HG03565 (cell line): ENCODE results near the gene RIMBP3B.
"Not testable (repeated sequence)": the region's sequence is repeated elsewhere in the genome, so short reads cannot be mapped to it uniquely, and the experiment has no call there.

Experiments used
- ATAC-seq: cut with Tn5 transposase; IDR thresholded peaks from one replicate; pipeline ENCODE4 v1.9.1; 2021; ENCODE audit warnings: mild to moderate bottlenecking, moderate library complexity; ENCODE audit not compliant: unreplicated experiment

RIMBP3B gene

DNA sequence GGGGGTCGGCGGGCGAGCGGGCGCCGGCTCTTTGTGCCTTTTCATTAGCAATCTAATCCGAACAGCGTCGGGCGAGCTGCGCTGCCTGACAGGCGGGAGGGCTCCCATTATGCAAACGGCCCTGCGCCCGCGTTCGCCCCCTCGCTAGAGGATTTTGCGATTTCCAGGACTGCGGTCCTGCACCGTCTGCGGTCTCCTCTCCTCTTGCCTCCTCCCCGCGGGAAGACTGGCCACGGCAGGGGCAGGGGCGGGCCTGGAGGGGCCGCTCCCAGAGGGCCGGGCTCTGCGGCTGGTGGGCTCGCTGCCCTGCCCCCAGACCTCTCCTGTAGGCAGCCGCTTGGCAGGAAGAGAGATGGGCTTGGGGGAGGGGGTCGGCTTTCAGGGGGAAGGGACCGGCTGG lies 34.3 kb downstream of the RIMBP3B start:
- peak; percentile 15 for ATAC-seq

DNA sequence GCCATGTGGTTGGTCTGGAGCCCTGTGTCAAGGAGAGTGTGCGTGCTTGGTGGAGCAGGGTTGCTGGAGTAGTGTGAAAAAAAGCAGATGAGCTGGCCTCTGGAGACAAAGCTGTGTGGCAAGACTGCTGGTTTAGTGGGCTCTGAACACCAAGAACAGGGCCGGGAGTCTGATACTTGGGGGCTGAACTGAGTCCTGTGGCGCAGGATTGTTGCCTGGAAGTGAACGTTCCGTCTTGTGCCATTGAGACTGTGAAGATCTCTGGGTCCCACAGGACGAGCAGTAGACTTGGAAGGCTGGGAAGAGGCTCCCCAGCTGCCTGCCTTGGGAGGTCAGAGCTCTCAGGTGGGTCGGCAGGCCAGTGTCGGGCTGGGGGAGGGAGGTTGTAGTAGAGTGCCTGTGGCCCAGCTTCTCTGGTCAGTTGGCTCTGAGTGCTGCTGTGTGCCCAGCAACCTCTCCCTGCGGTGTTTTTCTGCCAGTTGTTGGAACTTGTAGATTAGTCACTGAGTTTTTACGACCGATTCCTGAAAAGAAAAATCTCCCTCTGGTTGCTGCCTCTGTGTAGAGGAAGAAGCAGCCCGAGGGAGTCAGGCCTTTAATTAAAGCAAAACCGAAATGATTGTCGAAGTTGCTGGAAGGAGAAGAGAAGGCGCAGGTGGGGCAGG lies 35.6 kb downstream of the RIMBP3B start:
- not testable (repeated sequence) for ATAC-seq

DNA sequence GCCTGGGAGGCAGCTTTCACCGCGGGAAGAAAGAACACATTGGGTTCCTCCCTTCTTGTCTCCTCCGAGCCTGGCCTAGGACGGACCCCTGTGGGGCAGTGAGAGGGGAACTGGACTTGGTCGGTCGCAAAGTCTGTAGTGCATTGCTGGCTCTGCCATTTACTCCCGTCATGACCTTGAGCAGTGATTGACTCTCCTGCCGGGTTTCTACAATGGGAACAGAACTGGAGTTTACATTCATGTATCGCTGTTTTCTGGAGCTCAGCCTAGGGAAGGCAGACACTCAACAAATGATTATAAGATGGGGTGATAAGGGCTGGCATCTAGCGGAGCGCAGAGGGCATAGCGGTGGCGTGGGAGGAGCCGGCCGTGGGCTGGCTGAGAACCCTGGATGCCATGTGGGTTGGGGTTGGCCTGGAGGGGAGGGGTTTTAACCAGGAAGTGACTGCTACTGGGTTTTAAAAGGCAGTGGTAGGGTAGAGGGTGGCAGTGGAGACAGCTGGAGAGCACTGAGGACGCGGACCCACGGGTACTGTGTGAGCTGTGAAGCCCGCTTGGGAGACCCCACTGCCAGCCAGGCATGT lies 36.7 kb downstream of the RIMBP3B start:
- ATAC-seq: not testable (repeated sequence)

DNA sequence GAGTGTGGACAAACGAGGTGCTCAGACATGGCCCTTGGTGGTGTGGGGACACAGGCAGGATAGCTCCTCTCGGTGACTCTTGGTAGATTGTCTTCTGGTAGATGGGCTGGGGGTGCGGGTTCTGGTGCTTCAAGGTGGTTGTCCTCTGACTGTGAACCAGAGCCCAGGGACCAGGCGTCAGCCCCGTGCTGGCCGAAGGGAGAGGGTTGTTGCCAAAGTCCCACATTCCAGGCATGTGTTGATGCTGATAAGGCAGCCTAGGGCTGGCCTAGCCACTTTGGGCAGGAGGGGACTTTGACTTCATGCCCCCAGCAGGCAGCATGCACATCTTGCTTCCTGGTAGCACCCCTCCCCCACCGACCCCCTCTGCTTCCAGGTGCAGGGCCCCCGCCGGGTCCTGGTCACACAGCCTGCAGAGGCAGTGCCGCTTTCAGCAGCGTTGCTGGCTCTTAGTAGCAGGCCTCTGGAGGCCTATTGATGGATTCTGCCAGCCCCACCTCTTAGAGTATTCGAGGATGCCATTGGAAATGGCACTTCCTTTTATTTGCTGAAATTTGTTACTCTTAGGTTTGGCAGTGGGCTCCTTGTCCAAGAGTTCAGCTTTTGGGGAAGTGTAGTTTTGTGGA lies 40.6 kb downstream of the RIMBP3B start:
- ATAC-seq: not testable (repeated sequence)

DNA sequence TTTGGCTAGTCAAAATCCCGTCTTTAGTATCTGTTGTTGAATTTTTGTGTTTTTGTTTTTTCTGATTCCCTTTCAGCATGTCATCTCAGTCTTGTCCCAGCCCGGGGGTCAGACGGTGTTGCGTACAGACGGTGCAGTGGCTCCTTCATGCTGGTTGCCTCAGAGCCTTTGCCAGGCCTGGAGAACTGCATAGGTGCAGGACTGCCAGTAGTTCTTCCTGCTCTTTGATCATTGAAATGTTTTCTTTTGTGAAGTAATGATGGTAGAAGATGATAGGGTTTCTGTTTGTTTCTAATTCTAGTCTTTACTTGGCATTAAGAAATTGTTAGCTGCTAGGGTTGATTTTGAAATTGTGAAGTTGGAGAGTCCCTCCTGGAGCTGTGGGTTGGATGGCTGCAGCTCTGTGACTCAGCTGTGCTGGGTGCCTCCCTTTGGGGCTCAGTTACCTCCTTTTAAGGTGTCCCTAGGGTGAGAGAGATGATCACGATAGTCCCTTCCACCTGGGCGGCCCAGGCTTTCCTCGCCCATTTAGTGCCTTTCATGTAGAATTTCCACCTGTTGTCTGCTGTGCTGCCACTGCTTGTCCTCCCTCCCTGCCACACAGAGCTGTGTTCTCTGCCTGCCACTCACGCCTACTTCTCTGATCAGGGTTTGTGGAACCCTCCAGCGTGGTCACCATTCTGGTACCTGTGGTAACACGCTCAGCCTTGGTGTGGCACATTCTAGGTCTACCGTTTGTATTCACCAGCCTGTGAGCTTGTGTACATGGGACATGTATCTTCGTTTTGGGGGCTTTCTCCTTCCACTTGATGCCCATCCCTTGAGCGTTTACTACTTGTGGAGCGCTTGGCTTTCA lies 51.1 kb downstream of the RIMBP3B start:
- not testable (repeated sequence) for ATAC-seq

DNA sequence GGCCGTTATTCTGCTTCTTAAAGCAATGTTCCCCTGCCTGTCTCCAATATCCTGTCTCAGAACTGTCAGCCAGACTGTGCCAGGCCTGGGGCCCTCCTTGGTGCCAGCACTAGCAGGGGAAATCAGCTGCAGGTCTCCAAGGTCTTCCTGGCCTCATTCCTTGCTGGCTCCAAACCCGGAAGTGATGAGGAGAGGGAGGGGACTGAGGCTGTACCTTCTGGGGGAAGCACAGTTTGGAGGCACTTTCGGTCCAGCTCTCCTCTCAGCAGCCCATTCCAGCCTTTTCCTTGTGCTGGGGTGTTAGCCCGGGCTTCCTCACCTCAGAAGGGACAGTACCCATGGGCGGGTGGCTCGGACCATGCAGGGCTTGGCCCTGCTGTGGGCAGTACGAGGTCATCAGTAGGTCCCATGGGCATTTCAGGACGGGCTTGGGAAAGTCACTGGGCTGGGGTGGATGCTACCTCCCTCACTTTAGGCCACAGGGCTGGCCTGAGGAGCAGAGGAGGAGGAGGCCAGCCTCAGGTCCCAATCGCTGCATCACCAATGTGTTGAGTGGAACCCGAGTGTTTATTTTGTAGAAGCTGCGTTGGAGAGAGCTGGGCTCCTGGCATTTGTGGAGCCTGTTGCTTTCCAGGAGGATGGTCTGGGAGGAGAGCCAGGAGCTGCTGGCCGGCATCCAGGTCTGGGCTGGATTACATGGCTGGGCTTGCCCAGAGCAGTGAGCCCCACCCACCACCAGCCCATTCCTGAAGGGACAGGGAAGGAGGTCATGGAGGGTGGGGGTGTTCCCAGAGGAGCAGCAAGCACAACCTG lies 52.7 kb downstream of the RIMBP3B start:
- not testable (repeated sequence) for ATAC-seq

DNA sequence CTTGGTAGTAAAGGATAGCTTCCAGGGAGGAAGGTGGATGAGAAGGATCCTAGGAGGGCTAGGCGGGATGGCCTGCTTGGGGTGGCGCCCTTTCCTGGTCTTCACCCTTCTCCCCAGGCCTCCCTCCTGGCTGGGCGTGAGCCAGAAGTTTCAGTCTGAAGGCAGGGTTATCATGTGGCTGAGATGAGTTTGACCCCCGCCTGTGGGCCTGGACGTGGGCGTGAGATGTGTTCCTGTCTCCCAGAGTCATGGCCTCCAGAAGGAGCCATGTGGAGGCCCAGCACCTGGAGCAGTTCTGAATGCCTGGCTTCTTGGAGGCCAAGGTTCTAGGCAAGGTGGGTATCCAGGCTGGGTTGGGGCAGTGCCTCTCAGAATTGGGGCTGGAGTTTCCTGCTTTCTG lies 54.5 kb downstream of the RIMBP3B start:
- ATAC-seq: not testable (repeated sequence)
